Measurements from ENCODE around the gene WAC. TPM values are rescaled to one million over a fixed set of nuclear protein-coding genes. Genes with fewer than 3 reads are reported as not detected.
A peak's percentile ranks its signal among the peaks of the same experiment; 100 is the strongest.

Gene WAC
- polyA plus RNA-seq (2012; rRNA removed), result 31.1 and 38.0 TPM in 2 replicates
- 39.2 and 40.1 TPM in 2 replicates for polyA plus RNA-seq (2012; cell fraction: cytosol; rRNA removed)
- polyA plus RNA-seq (2012; cell fraction: nucleus; rRNA removed), result 22.5 and 49.7 TPM in 2 replicates

- Histone ChIP-seq H3K4me1 (ENCODE audit: control insufficient read depth in 1 of 2, insufficient read depth in 2 of 2, low read depth in 1 of 2, low read length in 1 of 2) (peaks cover 14 to 15% of the 10 kb centered on the region in 2 experiments; a peak in 3 of 4 replicates), H3K79me2 (ENCODE audit: insufficient read depth) (peaks cover 83% of the 10 kb centered on the region), H3K27me3 (ENCODE audit: insufficient read depth) (no peaks in the 10 kb centered on the region), H3K4me2 (peak within 1 kb of the TSS; percentile 88), H4K20me1 (ENCODE audit: insufficient read depth) (peaks cover 33% of the 10 kb centered on the region), H3K9me2 (no peaks in the 10 kb centered on the region), H3K36me3 (replicated peaks in 1 of 2; ENCODE audit: control insufficient read depth in 1 of 2, insufficient read depth in 2 of 2, low read length in 1 of 2) (peaks cover 31 to 34% of the 10 kb centered on the region in 2 experiments), H3K4me3 (ENCODE audit: low read depth in 2 of 2, low read length in 1 of 2) (peak within 1 kb of the TSS; percentile 86 to 92), H3K9me3 (no peaks in the 10 kb centered on the region), H3K9ac (peak within 1 kb of the TSS; percentile 100), H2AFZ (ENCODE audit: low read depth) (peak within 1 kb of the TSS; percentile 94), H3K27ac (ENCODE audit: low read depth in 2 of 2, low read length in 1 of 2) (peak within 1 kb of the TSS; percentile 99 to 100), H3F3A (replicated peaks; ENCODE audit: insufficient read depth) (peaks cover under 1% of the 10 kb centered on the region)
- DNase-seq, result peak; percentile 96
- CTCF ChIA-PET, result interaction anchor here (0.8 to 1.1 kb wide), 3 partner anchors 9 to 24 kb away, joined by 3 read pairs; no protein-coding TSS in a partner anchor
- under 1% methylated on average over 42 of the region's 102 CpGs for WGBS (ENCODE audit: low lambda C conversion rate)
- POLR2A ChIA-PET, result interaction anchor here (0.6 to 1.8 kb wide), 8 partner anchors 13 to 1293 kb away, joined by 3 to 6 read pairs (median 4); no protein-coding TSS in a partner anchor
- TF ChIP-seq SMC3 (IDR thresholded peaks at IDR 0.05; ENCODE audit: low read depth, low read length) (no peak), MEF2A (IDR thresholded peaks at IDR 0.05; ENCODE audit: borderline replicate concordance, low read depth) (no peak), JUND (IDR thresholded peaks at IDR 0.05) (no peak), RFX5 (IDR thresholded peaks at IDR 0.05; ENCODE audit: low read length) (no peak), REST (IDR thresholded peaks at IDR 0.05; ENCODE audit: low read depth, low read length) (0 out of 2 replicates have a peak, but pooled peaks have one; percentile 20), EP300 (IDR thresholded peaks at IDR 0.05; ENCODE audit: borderline replicate concordance in 1 of 2, low read depth in 1 of 2, low read length in 1 of 2) (peak in 1 of 2 experiments; percentile 43; a peak in 1 of 4 replicates), FOSL2 (IDR thresholded peaks at IDR 0.05; ENCODE audit: borderline replicate concordance, low read depth) (no peak; the same call in 1 of the 2 replicates), FOXJ3 (CRISPR knock-in tag; IDR thresholded peaks at IDR 0.05) (no peak), RCOR1 (IDR thresholded peaks at IDR 0.05; ENCODE audit: low read length) (no peak), ELF1 (IDR thresholded peaks at IDR 0.05) (peak; percentile 81), MXI1 (IDR thresholded peaks at IDR 0.05; ENCODE audit: low read depth, low read length) (0 out of 2 replicates have a peak, but pooled peaks have one; percentile 53), MAX (IDR thresholded peaks at IDR 0.05; ENCODE audit: low read depth) (peak; percentile 76), GATA2 (CRISPR knock-in tag; IDR thresholded peaks at IDR 0.05) (0 out of 2 replicates have a peak, but pooled peaks have one; percentile 18), USF1 (IDR thresholded peaks at IDR 0.05; ENCODE audit: borderline replicate concordance, low read depth) (no peak), FOXM1 (IDR thresholded peaks at IDR 0.05; ENCODE audit: low read depth) (no peak), TCF12 (IDR thresholded peaks at IDR 0.05) (no peak), PBX3 (IDR thresholded peaks at IDR 0.05) (no peak), TAF1 (IDR thresholded peaks at IDR 0.05; ENCODE audit: borderline replicate concordance, low read depth, low read length) (peak; percentile 83; the same call in 1 of the 2 replicates), POLR2AphosphoS5 (IDR thresholded peaks at IDR 0.05; ENCODE audit: low read depth, low read length) (peak; percentile 96), RXRA (IDR thresholded peaks at IDR 0.05; ENCODE audit: borderline replicate concordance, low read depth) (no peak), IRF3 (IDR thresholded peaks at IDR 0.05; ENCODE audit: low read depth, low read length) (no peak), NFIC (IDR thresholded peaks at IDR 0.05; ENCODE audit: borderline replicate concordance) (no peak), CHD2 (IDR thresholded peaks at IDR 0.05; ENCODE audit: low read length, partially characterized antibody) (peak; percentile 37), TEAD4 (IDR thresholded peaks at IDR 0.05; ENCODE audit: borderline replicate concordance, insufficient read depth) (no peak), NRF1 (IDR thresholded peaks at IDR 0.05; ENCODE audit: low read depth, low read length) (peak; percentile 84), RAD21 (IDR thresholded peaks at IDR 0.05; ENCODE audit: low read length) (no peak)
Observed at GRCh38 chr10:28532337-28533185, at the start of gene WAC. TSS of gene WAC (plus strand) at chr10:28533118. CDS start at chr10:28533580, 462 bp downstream.

All from SK-N-SH (cell line).